Effector memory CD4-positive, alpha-beta T cell (primary cell): ENCODE data around the gene SPATA31C2.

Experiments used
- DNase-seq, 3 donors: peaks; one replicate each; pipeline ENCODE4 v3.0.0-alpha.2; 2020
- H3K27ac ChIP-seq: 2 replicates; pipeline ENCODE4 v1.7.0; 2013; ENCODE audit warnings: mild to moderate bottlenecking, low read length, moderate library complexity; ENCODE audit not compliant: insufficient read depth, poor library complexity, severe bottlenecking
- H3K27me3 ChIP-seq: replicated peaks from 2 replicates; pipeline ENCODE4 v1.7.0; 2013; ENCODE audit warnings: mild to moderate bottlenecking, low read length; ENCODE audit not compliant: insufficient read depth, control insufficient read depth, poor library complexity, severe bottlenecking
- H3K36me3 ChIP-seq: 2 replicates; pipeline ENCODE4 v1.7.0; 2013; ENCODE audit warnings: mild to moderate bottlenecking, low read length, moderate library complexity; ENCODE audit not compliant: control insufficient read depth, insufficient read depth
- H3K4me1 ChIP-seq: 2 replicates; pipeline ENCODE4 v1.7.0; 2013; ENCODE audit warnings: low read length, mild to moderate bottlenecking; ENCODE audit not compliant: control insufficient read depth, insufficient read depth, poor library complexity, severe bottlenecking
- H3K4me3 ChIP-seq: 2 replicates; pipeline ENCODE4 v1.7.0; 2013; ENCODE audit warnings: low read length, low read depth, mild to moderate bottlenecking; ENCODE audit not compliant: insufficient read depth, poor library complexity, severe bottlenecking
- H3K9me3 ChIP-seq: 2 replicates; pipeline ENCODE4 v1.7.0; 2013; ENCODE audit warnings: mild to moderate bottlenecking, low read length, moderate library complexity; ENCODE audit not compliant: control insufficient read depth

The SPATA31C2 gene

DNA sequence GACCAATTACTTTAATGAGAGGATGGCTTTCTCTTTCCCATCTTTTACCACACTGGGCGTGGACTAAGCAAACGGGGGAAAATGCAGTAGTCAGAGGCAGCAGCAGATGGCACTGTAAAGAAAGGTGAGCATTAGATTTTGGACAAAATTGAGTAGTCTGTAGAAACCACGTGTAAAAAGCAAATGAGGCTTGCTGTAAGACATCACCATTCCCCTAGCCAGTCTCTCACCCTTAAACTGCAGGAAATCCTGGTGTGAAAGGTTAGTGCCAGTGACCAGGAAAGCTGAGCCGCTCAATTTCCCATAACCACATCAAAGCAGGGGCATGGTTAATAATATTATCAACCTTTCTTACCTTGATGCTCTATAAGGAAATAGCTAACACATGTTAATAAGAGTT is 31.8 kb downstream of the SPATA31C2 start:
- H3K4me3 ChIP-seq, result no peak overlapping the region
- H3K27ac ChIP-seq, result no peak overlapping the region
- no peaks in the 10 kb centered on the region for H3K9me3 ChIP-seq
- no peak for DNase-seq
- H3K4me1 ChIP-seq, result no peaks in the 10 kb centered on the region
- H3K36me3 ChIP-seq, result no peaks in the 10 kb centered on the region
- peaks cover 4% of the 10 kb centered on the region for H3K27me3 ChIP-seq

DNA sequence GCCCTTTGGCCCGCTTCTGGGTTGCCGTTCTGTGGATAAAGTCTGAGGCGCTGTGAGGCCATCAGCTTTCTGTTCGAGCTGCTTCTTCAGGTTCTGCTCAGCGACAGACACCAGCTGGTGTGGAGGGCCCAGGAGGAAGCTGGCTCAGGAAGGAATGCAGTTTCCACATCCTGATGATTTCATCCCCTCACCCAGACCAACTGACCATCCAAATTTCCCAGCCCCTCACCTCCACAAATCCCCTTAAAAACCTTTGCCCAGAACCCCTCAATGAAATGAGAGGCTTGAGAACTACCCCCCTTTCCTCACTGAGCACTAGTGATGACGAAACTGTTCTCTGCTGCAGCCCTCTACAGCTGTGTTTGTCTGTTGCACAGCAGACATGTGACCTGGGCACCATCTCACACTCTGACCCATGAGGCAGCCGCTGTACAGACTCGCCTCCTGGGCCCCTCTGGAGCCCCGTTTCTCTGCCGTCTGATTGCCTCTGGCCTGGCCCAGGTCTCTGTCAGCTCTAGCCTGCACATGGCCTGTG is 45.4 kb downstream of the SPATA31C2 start:
- Histone ChIP-seq H3K36me3 (no peaks in the 10 kb centered on the region), H3K27me3 (no peaks in the 10 kb centered on the region), H3K4me1 (no peaks in the 10 kb centered on the region), H3K9me3 (no peaks in the 10 kb centered on the region), H3K4me3 (no peak overlapping the region), H3K27ac (no peak overlapping the region)
- DNase-seq, result no peak

- Histone ChIP-seq H3K4me1 (no peaks in the 10 kb centered on the region), H3K27me3 (no peaks in the 10 kb centered on the region), H3K4me3 (no peak overlapping the region), H3K9me3 (no peaks in the 10 kb centered on the region), H3K27ac (no peak overlapping the region), H3K36me3 (no peaks in the 10 kb centered on the region)
- DNase-seq, result no peak
Observed at GRCh38 chr9:88090151-88090581, 48.1 kb downstream of the SPATA31C2 start.

DNA sequence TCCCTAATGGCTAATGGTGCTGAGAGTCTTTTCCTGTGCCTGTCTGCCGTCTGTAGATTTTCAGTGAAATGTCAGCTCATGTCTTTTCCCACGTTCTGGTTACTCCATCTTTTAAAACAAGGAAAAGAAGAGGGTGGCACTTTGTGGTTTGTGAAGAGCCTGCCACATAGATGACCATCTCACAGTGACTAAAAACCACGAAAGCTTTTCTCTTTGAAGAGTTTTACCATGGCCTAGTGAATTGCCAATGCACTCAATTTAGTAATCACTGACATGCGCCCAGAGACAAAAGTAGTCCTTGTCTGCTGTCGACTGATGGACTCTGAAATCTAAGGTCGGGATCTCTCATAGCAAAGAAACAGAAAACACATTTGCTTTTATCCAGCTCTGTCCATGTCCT is 50.4 kb downstream of the SPATA31C2 start:
- no peaks in the 10 kb centered on the region for H3K9me3 ChIP-seq
- no peaks in the 10 kb centered on the region for H3K4me1 ChIP-seq
- no peaks in the 10 kb centered on the region for H3K36me3 ChIP-seq
- no peak overlapping the region for H3K4me3 ChIP-seq
- no peak overlapping the region for H3K27ac ChIP-seq
- DNase-seq, result no peak
- H3K27me3 ChIP-seq, result no peaks in the 10 kb centered on the region

GRCh38 chr9:88085476-88085875 is 52.8 kb downstream of the SPATA31C2 start:
- no peaks in the 10 kb centered on the region for H3K36me3 ChIP-seq
- H3K4me3 ChIP-seq, result no peak overlapping the region
- no peaks in the 10 kb centered on the region for H3K9me3 ChIP-seq
- no peak for DNase-seq
- no peaks in the 10 kb centered on the region for H3K27me3 ChIP-seq
- H3K4me1 ChIP-seq, result no peaks in the 10 kb centered on the region
- no peak overlapping the region for H3K27ac ChIP-seq

GRCh38 chr9:88084357-88085183 is 53.7 kb downstream of the SPATA31C2 start:
- no peaks in the 10 kb centered on the region for H3K4me1 ChIP-seq
- no peak overlapping the region for H3K4me3 ChIP-seq
- DNase-seq, result no peak
- no peaks in the 10 kb centered on the region for H3K9me3 ChIP-seq
- no peaks in the 10 kb centered on the region for H3K27me3 ChIP-seq
- H3K27ac ChIP-seq, result no peak overlapping the region
- H3K36me3 ChIP-seq, result no peaks in the 10 kb centered on the region
